Retinal pigment epithelial cell (primary cell): ENCODE data around the gene TMEM198.

Experiments
- DNase-seq: peaks from one replicate; pipeline ENCODE4 v3.0.0-alpha.2; 2010; ENCODE audit warnings: low read depth
- H3K4me3 ChIP-seq: 2 replicates; pipeline ENCODE4 v1.5.1; 2011; ENCODE audit warnings: mild to moderate bottlenecking, low read length, control low read depth, moderate library complexity
- CTCF ChIP-seq: conservative IDR thresholded peaks from 2 replicates; pipeline ENCODE4 v1.5.1; 2011; ENCODE audit warnings: low read depth, low read length, control low read depth, inconsistent platforms

TMEM198 gene

GRCh38 chr2:219570194-219570923 lies 26.5 kb downstream of the TMEM198 start:
- peak overlapping the region; percentile 52 for H3K4me3 ChIP-seq
- TF ChIP-seq CTCF: no peak
- DNase-seq: no peak

- peak overlapping the region; percentile 52 for H3K4me3 ChIP-seq
- no peak for DNase-seq
- TF ChIP-seq CTCF: no peak
Observed at GRCh38 chr2:219570924-219571310, 27.1 kb downstream of the TMEM198 start.

- DNase-seq: peak; percentile 52
- H3K4me3 ChIP-seq: peak within 1 kb of the TSS; percentile 52
- no peak for TF ChIP-seq CTCF
Observed at GRCh38 chr2:219571311-219572236, 27.7 kb downstream of the TMEM198 start, which contains the start of gene OBSL1. OBSL1 (minus strand) TSS chr2:219571539; CDS start chr2:219571232, 307 bp downstream.

- no peak for TF ChIP-seq CTCF
Observed at GRCh38 chr2:219572237-219573001, 28.6 kb downstream of the TMEM198 start, which contains the start of gene INHA. INHA (plus strand) TSS chr2:219572310; CDS start chr2:219572375, 65 bp downstream.

GRCh38 chr2:219573166-219573565 lies 29.3 kb downstream of the TMEM198 start:
- TF ChIP-seq CTCF: no peak
- DNase-seq: no peak
- H3K4me3 ChIP-seq: no peak overlapping the region

More at GRCh38 chr2:219572237-219573001, 28.6 kb downstream of the TMEM198 start, which contains the start of gene INHA:
- DNase-seq: no peak
- H3K4me3 ChIP-seq: peak within 1 kb of the TSS; percentile 50

GRCh38 chr2:219574484-219575311 lies 30.9 kb downstream of the TMEM198 start:
- TF ChIP-seq CTCF: no peak
- no peak for DNase-seq
- no peak overlapping the region for H3K4me3 ChIP-seq
